GM12878 (cell line): ENCODE data around the gene NKD2. TPM values are rescaled to one million over a fixed set of nuclear protein-coding genes. Genes with fewer than 3 reads are reported as not detected.
A peak's percentile ranks its signal among the peaks of the same experiment; 100 is the strongest.

Source experiments
- BCL11A ChIP-seq: IDR thresholded peaks from 2 replicates; pipeline ENCODE4 v1.6.1; 2011; ENCODE audit warnings: low read depth, low read length
- BHLHE40 ChIP-seq, 2 experiments: fragments of 450-650 bp in 1 of 2; IDR thresholded peaks; 2 replicates each; pipeline ENCODE4 v1.6.1; 2011 to 2017; ENCODE audit warnings: low read depth in 2 of 2, borderline replicate concordance in 1 of 2, improper control_type of control experiment in 1 of 2, low read length in 1 of 2, mild to moderate bottlenecking in 1 of 2
- BRCA1 ChIP-seq: IDR thresholded peaks from 2 replicates; pipeline ENCODE4 v1.6.1; 2011; ENCODE audit warnings: low read depth, low read length, improper control_type of control experiment
- CHD1 ChIP-seq: IDR thresholded peaks from 2 replicates; pipeline ENCODE4 v1.6.1; 2012; ENCODE audit warnings: low read depth, low read length, improper control_type of control experiment
- EGR1 ChIP-seq, 2 experiments: IDR thresholded peaks; 1 replicate in 1 of 2; 2 replicates in 1 of 2; pipeline ENCODE4 v1.6.1; 2011 to 2012; ENCODE audit warnings: low read depth in 2 of 2, low read length in 2 of 2, borderline replicate concordance in 1 of 2, mild to moderate bottlenecking in 1 of 2, moderate library complexity in 1 of 2
- MXI1 ChIP-seq: fragments of 150-350 bp; IDR thresholded peaks from 2 replicates; pipeline ENCODE4 v1.6.1; 2011; ENCODE audit warnings: low read depth, mild to moderate bottlenecking, inconsistent platforms, low read length, improper control_type of control experiment
- NBN ChIP-seq: fragments of 450-650 bp; IDR thresholded peaks from 2 replicates; pipeline ENCODE4 v1.6.1; 2016
- RB1 ChIP-seq: fragments of 450-650 bp; formaldehyde crosslinking; IDR thresholded peaks from 2 replicates; pipeline ENCODE4 v1.6.1; 2017; ENCODE audit warnings: mild to moderate bottlenecking, borderline replicate concordance
- ZBTB4 ChIP-seq: fragments of 450-650 bp; formaldehyde crosslinking; IDR thresholded peaks from 2 replicates; pipeline ENCODE4 v1.4.0; 2022; ENCODE audit warnings: mild to moderate bottlenecking, moderate library complexity
- ZNF217 ChIP-seq: fragments of 450-650 bp; IDR thresholded peaks from 2 replicates; pipeline ENCODE4 v1.6.1; 2017; ENCODE audit warnings: antibody characterized with exemption, mild to moderate bottlenecking
- polyA plus RNA-seq, 11 experiments: library from polyadenylated mRNA; depleted of rRNA in 4 of 11; unstranded in 6 of 11; stranded (reverse) in 5 of 11; fragments of >200 nt; fragmentation: Nextera tagmentation in 4 of 11; fragmentation: Illumina TruSeq in 1 of 11; extraction: Ambion mirVana in 4 of 11; extraction: Trizol in 1 of 11; gene quantifications; 1 replicate in 1 of 11; 2 replicates in 10 of 11; pipeline versions ENCODE4 v1.2.1 to v1.2.3, GENCODE V29; 2011 to 2016; ENCODE audit warnings: inconsistent platforms in 2 of 11, missing spikeins in 2 of 11, low read depth in 1 of 11
- total RNA-seq, 4 experiments: library from RNA; depleted of rRNA in 3 of 4; stranded (reverse); fragments of >200 nt in 3 of 4; fragmentation: Illumina TruSeq in 1 of 4; extraction: Trizol in 1 of 4; gene quantifications; 2 replicates each; pipeline versions ENCODE4 v1.2.1 to v1.2.3, GENCODE V29; 2013 to 2021
- TF ChIP-seq, protein P1 (sequence below): fragments of 450-650 bp; conservative IDR thresholded peaks from 2 replicates; pipeline ENCODE4 v1.6.1; 2017; ENCODE audit warnings: mild to moderate bottlenecking, moderate library complexity

The NKD2 gene
- total and polyA plus RNA-seq, 10 of the 15 experiments (the other 5 are each of a cell fraction or from before 2014, with no cell fraction given) = 0.20 to 0.83 (median 0.26) TPM; not detected in 7

DNA sequence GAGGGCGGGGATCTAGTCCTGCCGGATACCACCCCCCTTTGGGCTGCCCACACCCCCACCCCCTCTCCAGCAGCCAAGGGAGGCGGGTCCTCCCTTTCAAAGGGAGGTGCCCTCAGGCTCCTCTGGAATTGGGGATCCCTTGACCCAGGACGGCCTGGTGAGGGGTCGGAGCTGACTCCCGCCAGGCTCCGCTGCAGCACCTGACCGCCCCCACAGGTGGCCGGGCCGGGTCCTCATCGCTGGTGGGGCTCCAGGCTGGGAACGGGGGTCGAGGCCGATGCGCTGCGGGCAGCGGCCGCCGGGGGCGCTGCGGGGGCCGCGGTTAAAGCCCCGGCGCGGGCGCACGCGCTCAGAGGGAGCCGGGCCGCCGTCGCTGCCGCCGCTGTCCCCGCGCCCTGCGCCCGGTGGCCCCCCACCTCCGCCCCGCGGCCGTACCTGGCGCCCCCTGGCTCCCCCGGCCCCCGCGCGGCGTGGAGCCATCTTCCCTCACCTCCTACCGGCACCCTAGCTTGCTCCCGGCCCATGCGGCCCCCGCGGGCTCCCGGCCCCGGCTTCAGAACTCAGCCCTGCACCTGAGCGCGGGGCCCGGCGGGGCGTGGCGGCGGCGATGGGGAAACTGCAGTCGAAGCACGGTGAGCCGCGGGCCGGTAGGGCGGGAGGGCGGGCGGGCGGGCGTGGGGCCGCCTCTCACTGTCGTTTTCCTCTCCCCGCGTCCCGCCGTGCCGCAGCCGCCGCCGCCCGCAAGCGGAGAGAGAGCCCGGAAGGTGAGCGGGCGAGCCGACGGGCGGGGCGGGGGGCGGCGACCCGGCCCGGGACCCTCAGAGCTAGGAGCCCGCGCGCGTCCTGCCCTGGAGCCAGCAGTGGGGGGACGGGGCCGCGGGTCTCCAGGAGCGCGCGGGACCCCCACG lies at the start of gene NKD2 (continued):
- no peak for TF ChIP-seq MXI1
- TF ChIP-seq EGR1 (IDR thresholded peaks at IDR 0.05; ENCODE audit: borderline replicate concordance in 1 of 2, low read depth in 2 of 2, low read length in 2 of 2) = peak in 1 of 2 experiments; percentile 49; a peak in 1 of 3 replicates
- TF ChIP-seq, protein P1, sequence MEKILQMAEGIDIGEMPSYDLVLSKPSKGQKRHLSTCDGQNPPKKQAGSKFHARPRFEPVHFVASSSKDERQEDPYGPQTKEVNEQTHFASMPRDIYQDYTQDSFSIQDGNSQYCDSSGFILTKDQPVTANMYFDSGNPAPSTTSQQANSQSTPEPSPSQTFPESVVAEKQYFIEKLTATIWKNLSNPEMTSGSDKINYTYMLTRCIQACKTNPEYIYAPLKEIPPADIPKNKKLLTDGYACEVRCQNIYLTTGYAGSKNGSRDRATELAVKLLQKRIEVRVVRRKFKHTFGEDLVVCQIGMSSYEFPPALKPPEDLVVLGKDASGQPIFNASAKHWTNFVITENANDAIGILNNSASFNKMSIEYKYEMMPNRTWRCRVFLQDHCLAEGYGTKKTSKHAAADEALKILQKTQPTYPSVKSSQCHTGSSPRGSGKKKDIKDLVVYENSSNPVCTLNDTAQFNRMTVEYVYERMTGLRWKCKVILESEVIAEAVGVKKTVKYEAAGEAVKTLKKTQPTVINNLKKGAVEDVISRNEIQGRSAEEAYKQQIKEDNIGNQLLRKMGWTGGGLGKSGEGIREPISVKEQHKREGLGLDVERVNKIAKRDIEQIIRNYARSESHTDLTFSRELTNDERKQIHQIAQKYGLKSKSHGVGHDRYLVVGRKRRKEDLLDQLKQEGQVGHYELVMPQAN = no peak
- no peak for TF ChIP-seq ZBTB4
- TF ChIP-seq ZNF217 = no peak
- no peak for TF ChIP-seq NBN
- no peak for TF ChIP-seq RB1
- no peak for TF ChIP-seq BCL11A
- TF ChIP-seq CHD1 = no peak
- TF ChIP-seq BHLHE40 (IDR thresholded peaks at IDR 0.05; ENCODE audit: borderline replicate concordance in 1 of 2, low read depth in 2 of 2, low read length in 1 of 2) = 0 out of 4 replicates have a peak, but pooled peaks of 1 of the 2 experiments have one; percentile 38
- TF ChIP-seq BRCA1 = no peak
